Measurements from ENCODE around the gene NRCAM.
"Not testable (repeated sequence)": the region's sequence is repeated elsewhere in the genome, so short reads cannot be mapped to it uniquely, and the experiment has no call there.

The NRCAM gene

DNA sequence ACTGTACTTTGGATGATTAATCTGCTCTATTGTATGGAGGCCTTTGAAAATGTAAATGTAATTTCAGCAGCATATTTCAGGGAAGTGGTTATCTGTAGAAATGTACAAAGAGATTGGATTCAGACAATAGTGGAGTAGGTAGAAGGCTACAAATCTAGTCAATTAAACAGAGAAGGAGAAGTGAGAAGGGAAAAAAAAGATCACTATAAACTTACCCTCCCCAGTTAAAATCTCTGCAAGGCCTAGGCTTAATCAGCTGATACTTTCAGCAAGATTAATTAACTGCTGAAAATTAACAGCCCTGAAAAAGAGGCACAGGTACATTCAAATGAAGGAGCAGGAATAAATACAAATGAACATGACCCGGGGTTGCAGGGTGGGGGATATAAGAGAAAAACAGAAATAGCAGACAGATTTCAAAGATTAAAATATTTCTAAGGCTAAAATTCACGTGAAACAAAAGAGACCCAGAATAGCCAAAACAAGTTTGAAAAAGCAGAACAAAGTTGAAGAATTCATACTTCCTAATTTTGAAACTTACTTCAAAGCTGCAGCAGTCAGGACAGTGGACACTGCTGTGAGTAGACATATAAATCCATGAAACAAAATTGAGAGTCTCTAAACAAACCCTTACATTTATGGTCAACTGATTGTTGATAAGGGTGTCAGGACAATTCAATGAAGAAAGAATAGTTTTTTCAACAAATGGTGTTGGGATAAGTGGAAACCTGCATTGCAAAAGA, 96.0 kb downstream of the NRCAM start:
- FAIRE-seq: no peak
- DNase-seq (ENCODE audit: extremely low spot score, insufficient read length, low read depth): no peak

DNA sequence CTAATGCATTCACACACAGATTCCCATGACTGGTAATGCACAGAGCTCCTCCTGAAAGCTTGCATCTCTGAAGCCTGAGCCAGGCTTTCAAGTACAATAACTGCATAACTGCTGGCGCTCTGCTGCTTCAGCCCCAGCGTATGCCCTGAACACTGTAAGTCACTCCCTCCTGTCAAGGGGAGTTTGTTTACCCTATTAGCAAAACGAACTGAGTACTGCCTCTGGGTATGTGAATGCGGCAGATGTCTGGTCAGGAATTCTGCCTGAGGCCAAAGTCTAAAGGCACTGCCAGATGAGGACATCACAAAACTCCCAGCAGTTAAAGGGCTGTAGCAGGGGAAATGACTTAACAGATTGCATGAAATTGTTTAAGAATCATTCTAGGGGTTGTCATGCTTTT, 97.7 kb downstream of the NRCAM start:
- FAIRE-seq: no peak
- DNase-seq (ENCODE audit: extremely low spot score, insufficient read length, low read depth): no peak

GRCh38 chr7:108351729-108352131, 104.5 kb downstream of the NRCAM start:
- FAIRE-seq (no peak), DNase-seq (ENCODE audit: extremely low spot score, insufficient read length, low read depth) (no peak)

DNA sequence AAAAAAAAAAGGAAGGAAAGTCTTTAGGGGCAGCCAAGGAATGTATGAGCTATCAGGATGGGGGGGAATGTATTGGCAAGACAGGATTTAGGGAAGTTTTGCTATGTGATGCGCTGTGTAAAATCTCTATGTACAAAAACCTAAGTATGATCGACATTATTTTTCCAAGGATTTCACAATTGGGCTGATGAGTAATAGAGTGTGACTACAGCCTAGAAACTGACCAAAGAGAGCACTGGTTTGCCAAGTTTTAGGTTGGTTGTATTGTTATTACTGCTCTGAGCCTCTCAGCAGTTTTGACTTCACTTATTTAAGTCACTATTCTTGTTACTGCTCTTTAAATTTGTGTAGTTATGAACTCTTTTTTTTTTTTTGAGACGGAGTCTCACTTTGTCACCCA, 107.3 kb downstream of the NRCAM start:
- FAIRE-seq: no peak
- no peak for DNase-seq (ENCODE audit: extremely low spot score, insufficient read length, low read depth)

- DNase-seq (ENCODE audit: extremely low spot score, insufficient read length, low read depth) (no peak), FAIRE-seq (no peak)
Observed at GRCh38 chr7:108347616-108348015, 108.6 kb downstream of the NRCAM start.

DNA sequence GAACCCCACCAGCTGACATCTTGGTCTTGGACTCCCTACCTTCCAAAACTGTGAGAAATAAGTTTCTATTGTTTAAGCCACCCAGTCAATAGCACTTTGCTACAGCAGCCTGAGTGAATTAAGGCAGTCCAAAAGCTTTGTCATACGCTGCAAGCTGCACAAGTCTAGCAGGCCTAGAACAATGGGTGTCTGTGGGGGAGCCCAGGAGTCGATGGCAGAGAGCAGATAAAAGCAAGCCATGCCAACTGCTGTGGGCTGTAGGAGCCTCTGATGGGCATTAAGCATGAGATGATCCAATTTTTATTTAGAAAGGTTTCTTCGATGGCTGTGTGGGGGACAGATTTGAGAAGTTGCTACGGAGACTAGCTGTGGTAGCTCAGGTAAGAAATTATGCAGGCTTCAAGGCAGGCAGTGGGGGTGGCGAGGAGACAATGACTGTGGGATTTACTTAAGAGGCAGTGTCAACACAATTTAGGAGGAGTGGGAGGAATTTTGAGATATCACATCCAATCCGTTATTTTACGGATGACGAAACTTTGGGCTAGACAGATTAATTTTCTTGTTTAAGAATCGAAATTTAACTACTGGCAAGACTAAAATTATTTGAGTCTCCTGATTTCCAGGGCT, 110.4 kb downstream of the NRCAM start:
- no peak for DNase-seq (ENCODE audit: extremely low spot score, insufficient read length, low read depth)
- no peak for FAIRE-seq

GRCh38 chr7:108340856-108341411, 115.3 kb downstream of the NRCAM start:
- DNase-seq (ENCODE audit: extremely low spot score, insufficient read length, low read depth) (no peak), FAIRE-seq (no peak)

DNA sequence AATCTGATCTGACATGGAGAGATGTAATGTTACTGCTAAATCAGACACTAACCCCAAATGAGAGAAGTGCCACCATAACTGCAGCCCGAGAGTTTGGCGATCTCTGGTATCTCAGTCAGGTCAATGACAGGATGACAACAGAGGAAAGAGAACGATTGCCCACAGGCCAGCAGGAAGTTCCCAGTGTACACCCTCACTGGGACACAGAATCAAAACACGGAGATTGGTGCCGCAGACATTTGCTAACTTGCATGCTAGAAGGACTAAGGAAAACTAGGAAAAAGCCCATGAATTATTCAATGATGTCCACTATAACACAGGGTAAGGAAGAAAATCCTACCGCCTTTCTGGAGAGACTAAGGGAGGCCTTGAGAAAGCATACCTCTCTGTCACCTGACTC, 115.8 kb downstream of the NRCAM start:
- DNase-seq (ENCODE audit: extremely low spot score, insufficient read length, low read depth); FAIRE-seq: not testable (repeated sequence)

GRCh38 chr7:108335269-108335918, 120.8 kb downstream of the NRCAM start:
- DNase-seq (ENCODE audit: extremely low spot score, insufficient read length, low read depth) (no peak), FAIRE-seq (no peak)

DNA sequence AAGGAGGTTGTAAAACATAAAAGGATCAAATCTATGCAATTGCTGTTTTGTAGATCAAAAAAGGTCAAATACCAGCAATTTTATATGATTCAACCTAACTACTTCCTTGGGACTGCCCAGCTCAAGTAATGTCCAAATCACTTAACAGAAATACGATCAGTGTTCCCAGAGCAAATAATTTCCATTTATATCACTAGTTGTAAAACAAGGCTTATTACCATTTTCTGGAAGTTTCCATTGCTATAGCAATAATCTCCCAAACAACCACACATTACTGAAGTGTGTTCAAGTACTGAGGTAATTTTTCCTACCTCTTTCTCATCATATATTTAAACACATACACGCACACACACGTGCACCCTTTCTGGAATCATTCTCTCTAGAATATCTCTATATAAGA, 123.3 kb downstream of the NRCAM start:
- FAIRE-seq (no peak), DNase-seq (ENCODE audit: extremely low spot score, insufficient read length, low read depth) (no peak)

DNA sequence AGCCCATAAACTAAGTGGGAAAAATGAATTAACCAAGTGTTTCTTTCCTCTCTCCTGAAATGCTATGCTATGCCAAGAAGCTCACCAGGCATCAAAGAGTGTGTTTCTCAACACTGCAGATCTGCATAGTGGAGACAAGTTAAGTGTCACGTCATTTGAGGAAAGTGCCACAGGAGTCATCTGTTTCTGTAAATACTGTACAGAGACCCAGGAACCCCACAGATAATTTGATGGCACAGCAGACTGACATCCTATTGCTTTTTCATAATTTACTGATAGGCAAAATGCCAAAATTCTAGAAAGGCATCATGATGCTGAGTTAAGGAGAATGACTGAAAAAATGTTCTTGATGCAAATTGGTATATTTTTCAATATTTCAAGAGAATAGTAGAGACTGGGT, 124.3 kb downstream of the NRCAM start:
- DNase-seq (ENCODE audit: extremely low spot score, insufficient read length, low read depth) (no peak), FAIRE-seq (no peak)

DNA sequence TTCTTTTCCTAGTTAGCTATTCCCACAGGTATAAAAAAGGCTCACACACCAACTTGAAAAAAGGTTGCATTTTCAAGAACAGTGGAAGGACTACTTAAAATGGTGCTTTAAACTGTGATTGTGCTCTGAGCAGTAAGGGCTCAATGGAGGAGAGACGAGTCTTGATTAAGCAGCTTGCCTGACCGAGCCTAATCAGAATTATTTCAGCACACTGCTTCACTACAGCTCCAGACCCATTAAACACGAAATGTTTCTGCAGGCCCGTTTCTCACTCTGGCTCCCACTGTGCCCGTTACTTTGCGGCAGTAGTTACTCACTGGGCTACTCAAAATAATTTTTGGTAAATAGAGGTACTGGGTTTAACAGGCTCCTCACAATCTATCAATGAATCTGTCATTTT, 126.0 kb downstream of the NRCAM start:
- FAIRE-seq (no peak), DNase-seq (ENCODE audit: extremely low spot score, insufficient read length, low read depth) (no peak)

- DNase-seq (ENCODE audit: extremely low spot score, insufficient read length, low read depth): no peak
- no peak for FAIRE-seq
Observed at GRCh38 chr7:108329514-108329913, 126.7 kb downstream of the NRCAM start.

- peak; percentile 65 for FAIRE-seq
- DNase-seq (ENCODE audit: extremely low spot score, insufficient read length, low read depth): no peak
Observed at GRCh38 chr7:108328174-108328651, 128.0 kb downstream of the NRCAM start.

GRCh38 chr7:108327353-108327752, 128.9 kb downstream of the NRCAM start:
- FAIRE-seq (no peak), DNase-seq (ENCODE audit: extremely low spot score, insufficient read length, low read depth) (no peak)

DNA sequence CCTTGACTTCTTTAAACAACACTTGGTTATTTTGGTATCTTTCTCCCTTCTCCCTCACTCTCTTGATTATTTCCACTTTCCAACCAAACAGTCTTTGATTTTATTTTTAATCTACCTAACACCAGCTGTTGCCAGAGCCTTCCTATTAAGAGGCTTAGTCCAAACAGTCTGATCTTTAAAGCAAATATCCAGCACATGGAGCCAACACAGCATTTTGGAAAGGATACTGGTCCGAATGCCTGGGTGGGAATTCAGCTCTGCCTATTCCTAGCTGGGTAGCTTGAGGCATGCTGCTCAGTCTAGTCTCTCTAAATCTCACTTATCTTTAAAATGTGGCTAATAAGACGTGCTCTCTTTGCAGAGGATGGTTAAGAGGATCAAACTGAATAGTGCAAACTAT, 129.3 kb downstream of the NRCAM start:
- DNase-seq (ENCODE audit: extremely low spot score, insufficient read length, low read depth): no peak
- FAIRE-seq: no peak

DNA sequence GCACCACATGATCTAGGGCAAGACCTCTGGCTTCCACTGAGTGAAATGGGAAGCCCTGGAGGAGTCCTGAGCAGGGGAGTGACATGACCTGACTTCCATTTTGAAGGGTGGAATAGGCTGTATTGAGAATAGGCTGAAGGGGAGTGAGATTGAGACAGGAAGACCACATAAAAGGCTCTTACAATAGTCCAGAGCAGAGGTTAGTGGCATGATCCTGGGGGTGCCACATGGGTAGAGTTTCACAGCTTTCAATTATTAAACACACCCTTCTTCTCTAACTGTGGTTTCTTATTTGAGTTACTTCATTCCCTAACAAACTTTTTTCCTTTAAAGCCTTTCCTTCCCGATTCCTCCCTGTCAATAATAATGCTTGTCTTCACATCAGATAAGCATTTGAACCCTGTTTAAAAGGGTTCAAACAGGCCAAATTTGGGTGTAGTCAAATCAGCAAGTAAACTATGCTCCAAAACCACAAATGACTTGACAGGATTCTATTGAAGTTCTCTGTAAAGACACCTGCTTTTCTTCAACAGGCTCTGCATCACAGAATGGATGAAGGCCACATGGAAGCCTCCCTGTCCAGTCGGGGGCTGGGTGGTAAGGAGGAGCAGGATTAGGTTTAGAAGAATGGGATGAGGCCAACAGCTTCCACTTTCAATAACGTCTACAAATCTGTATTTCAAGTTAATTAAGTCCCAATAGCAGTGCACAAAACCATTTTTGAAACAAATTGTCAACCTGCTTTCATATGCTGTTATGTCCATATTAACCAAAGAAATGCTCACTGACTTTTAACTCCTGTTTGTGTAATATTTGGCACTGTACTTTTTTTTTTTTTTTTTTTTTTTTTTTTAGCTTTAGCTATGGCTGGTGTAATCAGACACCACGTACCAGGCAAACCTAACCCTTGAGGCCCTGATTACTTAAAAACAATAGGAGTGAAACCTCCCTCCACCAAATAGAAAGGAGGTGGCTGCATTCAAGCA, 131.9 kb downstream of the NRCAM start:
- FAIRE-seq: no peak

DNA sequence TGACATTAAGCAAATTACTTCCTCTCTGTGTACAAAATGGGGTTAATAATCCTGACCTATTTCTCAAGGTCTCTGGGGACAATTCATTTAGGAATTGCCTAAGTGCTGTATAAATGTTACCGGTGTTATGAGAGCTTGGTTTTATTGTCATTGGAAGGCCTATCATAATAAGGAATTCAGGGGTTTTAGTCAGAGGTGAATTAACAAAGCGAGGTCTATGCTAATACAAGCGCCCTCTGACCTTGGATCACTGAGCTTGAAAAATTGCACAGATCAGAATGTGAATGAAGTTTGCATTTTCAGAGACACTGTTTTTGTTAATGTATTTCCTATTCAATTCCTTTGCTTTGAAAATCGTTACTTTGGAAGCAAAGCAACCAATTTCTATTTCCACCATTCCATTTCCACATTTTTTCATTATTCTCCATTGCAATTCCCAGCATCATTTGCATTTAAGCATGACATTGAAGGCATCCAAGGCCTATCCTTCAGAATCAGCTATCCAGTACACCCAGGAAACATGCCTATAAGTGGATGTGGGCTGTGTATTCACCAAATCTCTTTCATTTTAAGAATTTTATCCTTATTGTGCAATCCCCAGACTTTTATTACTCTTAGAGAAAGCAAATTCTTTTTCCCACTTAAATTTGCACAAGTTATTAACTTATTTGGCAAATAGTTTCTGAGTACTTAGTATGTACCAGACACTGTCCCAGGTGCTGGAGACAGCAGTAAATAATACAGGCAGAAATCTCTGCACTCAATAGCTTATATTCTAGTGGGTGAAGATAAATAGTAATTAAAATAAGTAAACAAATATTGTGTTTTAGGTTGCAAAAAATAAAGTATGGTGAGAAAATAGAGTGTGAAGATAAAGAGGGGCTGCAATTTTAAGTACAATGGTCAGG, 133.1 kb downstream of the NRCAM start:
- DNase-seq (ENCODE audit: extremely low spot score, insufficient read length, low read depth) (no peak), FAIRE-seq (no peak)

More for the DNA sequence above, 131.9 kb downstream of the NRCAM start:
- DNase-seq (ENCODE audit: extremely low spot score, insufficient read length, low read depth): no peak

DNA sequence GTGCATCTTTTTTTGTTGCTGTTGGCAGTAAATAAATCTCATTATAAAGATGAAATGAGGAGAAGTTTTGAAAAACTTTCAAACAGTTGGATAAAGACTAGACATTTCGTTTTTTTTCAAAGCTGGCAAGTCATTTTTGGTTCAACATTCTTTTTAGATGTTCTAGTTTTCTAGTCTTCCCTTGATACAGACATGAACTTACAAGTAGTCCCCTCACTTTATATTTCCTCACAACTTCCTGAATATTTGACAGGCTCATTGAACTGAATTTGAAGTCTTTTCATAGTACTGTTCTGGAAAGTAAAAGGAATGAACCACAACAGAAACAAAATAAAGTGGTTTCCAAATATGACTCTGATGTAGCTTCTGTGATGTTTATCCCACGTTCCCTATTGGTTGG, 134.2 kb downstream of the NRCAM start:
- DNase-seq (ENCODE audit: extremely low spot score, insufficient read length, low read depth) (no peak), FAIRE-seq (no peak)

All from GM18507 (cell line).